Activated naive CD4-positive, alpha-beta T cell (primary cell): ENCODE measurements around the gene FGF21.

Experiments used
- DNase-seq, 4 experiments: peaks; one replicate each; lab custom pipeline; 2025; lab: John Stamatoyannopoulos, UW

The FGF21 gene

DNA sequence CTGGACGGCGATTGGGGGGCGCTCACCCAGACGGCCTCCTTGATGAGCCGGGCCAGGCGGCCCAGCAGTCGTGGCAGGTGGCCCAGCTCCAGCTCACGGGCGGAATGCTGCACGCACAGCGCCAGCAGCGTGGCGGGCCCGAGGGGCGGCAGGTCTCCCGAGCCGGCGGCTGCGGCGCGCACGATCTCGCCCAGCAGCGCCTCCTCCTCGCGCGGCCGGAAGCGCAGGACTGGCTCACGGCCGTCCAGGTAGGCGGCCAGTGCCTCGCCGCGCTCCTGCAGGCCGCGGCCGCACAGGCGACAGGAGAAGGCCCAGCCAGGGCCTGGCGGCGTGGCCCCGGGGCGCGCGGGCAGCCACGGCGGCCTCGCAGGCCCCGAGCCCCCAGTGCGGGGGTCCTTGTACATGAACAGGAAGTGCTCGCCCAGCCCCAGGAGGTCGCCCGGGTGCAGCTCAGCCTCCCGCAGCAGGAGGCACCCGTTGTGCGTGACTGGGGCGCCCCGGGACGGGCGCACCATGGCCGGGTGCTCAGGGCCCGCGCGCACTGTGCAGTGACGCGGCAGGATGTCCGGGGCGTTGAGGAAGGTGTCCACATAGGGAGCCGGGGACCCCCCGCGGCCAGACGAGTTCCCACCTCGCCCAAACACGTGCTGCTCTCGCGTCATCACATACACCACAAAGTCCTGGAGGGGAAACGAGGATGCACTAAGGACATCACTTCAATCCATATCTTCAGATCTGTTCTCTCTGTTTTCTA lies 26.2 kb upstream of the FGF21 start:
- DNase-seq, result no peak

DNA sequence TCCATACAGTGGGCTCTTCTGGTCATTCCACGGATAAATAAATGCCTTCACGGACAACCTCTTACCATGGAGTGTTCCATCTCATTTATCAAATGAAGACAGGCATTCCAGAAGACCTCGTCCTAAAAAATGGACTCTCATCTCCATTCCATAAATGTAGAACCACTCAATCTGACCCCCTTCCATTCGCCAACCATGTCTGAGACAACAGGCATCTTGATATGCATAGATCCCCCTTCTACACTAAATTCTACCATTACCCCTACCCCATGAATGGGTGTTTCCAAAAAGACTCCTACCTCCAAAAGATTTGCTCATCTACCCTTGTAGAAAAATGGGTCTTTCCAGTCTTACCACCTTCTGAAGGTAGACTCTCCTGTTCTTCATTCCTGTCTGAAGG lies 23.9 kb upstream of the FGF21 start:
- no peak for DNase-seq

DNA sequence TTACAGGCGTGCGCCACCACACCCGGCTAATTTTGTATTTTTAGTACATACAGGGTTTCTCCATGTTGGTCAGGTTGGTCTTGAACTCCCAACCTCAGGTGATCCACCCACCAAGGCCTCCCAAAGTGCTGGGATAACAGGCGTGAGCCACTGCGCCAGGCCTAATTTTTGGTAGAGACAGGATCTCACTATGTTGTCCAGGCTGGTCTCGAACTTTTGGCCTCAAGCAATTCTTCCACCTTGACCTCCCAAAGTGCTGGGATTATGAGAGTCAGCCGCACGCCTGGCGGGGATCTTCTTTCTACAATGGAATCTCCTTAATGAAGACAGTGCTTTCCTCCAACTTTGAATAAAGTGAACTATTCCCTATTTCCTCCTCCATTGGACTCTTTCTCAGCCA lies 20.7 kb upstream of the FGF21 start:
- DNase-seq, result no peak

DNA sequence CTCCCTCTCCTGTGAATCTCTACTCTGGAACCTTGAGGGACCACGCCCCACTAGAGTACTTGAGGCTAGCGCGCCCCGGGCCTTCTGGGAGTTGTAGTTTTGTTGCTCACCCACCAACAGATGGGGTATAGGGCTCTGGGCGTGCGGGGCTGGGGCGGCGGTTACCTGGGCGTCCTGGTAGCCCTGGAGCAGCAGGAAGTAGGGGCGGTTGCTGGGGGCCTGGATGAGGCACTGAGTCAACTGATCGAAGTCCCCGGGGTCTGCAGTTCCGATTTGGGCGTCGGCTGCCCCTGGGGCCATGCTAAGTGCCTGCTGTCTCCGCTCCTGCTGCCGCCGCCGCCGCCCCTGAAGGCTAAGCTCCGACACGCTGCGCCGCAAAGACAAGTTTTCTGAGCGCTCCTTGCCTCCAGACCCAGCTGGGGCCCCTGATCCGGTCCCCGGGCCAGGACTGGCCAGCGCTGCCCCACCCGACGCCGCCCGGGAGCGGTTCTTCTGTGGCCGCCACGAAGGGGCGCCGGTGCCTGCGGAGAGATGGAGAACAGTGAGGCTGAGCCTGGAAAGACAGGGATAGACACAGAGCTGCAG lies 20.2 kb upstream of the FGF21 start:
- DNase-seq, result no peak

DNA sequence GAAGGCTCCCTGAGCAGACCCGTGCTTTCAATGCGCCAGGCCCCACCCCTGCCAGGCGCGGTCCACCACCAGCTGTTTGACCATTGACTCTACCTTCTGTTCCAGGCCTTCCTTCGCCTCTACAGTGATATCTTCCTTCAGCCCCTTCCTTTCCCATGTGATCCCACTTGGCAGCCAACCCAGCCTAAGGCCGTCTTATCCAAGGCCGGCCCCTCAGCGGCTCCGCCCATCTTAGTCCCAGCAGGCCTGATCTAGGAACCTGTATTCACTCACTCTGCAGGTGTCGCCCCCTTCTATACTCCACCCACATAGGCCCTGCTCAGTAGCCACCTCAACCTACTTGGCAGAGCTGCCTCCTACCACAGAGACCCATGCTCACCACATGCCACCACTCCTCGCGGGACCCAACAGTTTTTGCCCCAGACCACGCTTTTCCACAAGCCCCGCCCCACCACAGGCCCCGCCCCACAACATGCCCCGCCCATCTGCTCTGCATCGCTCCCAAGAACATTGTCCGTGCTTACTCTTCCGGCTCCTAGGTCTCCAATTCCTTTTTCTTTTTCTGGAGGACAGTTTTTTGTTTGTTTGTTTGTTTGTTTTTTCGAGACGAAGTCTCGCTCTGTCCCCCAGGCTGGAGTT lies 17.8 kb upstream of the FGF21 start:
- DNase-seq, result no peak

DNA sequence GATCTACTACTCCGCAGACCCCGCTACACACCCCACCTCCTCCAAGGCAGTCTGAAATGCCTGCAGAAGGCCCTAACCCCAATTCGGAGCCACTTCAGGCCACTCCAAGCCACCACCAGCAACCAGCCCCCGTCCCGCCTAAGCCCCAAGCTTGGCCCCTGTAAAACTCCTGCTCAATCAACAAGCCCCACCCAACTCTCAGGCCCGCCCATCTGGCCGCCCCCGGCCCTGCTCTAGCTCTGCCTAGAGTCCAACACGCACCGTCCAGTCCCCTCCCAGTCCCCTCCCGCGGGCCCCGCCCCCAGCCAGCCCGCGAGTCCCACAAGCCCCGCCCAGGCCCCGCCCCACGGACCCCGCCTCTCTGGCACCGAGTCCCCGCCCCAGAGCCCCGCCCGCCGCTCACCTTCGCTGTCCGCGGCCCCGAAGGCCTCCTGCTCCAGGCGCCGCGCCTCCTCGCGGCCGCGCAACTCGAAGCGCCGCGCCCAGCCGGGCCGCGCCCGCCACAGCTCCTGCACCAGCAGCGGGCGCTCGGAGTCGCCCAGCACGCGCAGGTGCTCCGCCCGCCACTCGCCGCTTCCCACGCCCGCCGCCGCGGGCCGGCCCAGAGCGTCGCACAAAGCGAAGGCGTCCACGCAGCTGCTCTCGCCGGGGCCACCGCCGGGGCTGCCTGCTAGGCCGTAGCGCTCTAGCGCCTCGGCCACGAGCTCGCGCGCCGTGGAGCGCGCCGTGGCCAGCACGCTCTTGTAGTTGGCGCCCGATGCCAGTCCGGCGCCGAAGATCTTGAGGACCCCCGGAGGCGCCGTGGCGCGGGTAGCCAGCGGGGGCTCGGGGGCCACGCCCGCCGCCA lies 16.5 kb upstream of the FGF21 start:
- peak; percentile 68 to 91 (median 87) for DNase-seq

DNA sequence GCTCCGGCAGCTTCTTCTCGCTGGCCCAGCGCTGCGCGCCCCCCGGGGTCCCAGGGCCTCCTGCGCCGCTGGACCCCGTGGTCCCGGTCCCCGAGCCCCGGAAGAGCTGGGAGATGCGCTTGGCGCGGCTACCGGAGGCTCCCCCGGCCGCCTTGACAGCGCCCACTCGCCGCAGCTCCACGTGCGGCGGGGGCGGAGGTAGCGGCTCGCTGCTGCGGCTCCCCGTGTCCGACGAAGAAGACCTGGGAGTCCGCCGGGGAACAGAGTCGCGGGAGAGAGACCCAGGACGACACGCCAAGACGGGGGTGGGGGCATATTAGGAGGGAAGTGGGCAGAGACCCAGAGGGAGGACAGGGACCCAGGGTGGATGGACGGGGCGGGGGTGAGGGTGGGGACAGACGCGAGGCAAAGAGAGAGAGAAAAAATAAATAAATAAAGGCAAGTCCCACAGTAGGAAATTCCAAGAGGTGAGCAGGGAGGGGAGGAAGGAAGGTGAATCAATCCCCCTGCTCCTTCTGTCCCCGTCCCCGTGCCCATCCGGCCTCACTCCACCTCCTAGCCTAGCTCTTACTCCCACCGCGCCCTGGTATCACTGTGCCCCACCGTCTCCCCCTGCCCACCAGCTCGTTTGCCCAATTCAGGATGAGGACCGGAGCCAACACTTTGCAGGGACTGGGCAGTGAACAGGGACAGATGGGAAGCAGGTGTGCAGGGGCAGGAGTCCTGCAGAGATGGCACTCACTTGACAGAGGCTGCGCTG lies 15.7 kb upstream of the FGF21 start:
- DNase-seq, result no peak

DNA sequence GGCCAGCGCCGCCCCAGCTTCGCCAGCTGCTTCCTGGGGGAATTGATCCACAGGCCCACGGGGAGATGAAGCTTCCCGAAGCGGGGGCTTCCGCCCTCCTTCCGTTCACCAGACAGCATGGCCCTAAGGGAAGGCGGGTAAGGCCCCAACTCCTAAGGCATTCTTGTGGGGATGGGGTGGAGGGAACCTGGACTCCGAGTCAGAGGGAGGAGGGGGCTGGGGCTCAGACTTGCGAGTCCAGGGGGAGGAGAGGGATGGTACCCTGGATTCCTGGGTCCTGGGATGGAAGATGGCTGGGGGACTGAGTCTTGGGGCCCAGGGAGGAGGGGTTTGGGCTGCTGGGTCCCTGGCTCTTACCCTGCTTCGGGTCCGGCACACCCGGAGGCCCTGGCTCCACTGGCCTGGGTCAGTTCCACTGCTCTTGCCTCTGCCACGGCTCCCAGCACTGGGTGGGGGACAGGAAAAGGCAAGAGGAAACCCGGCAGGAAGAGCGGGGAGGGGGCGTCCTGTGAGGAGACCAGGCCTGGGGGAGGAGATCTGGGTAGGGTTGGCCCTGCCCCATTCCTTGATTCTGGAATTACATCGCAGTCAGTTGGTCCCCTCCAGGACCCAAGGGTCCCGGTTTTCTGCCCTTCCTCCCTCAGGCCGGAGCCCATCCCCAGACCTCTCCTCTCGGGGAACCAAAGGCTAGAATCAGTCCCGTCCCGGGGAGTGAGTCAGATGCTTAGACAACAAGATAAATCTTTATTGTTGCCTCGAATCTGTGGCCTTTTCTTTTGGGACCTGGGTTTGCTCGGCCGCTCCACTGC lies 15.0 kb upstream of the FGF21 start, which contains the start of gene RASIP1:
Gene RASIP1 (minus strand): TSS at position 447 of the 809 bp plus-strand sequence. CDS start 328 bp downstream, at position 119.
- no peak for DNase-seq

DNA sequence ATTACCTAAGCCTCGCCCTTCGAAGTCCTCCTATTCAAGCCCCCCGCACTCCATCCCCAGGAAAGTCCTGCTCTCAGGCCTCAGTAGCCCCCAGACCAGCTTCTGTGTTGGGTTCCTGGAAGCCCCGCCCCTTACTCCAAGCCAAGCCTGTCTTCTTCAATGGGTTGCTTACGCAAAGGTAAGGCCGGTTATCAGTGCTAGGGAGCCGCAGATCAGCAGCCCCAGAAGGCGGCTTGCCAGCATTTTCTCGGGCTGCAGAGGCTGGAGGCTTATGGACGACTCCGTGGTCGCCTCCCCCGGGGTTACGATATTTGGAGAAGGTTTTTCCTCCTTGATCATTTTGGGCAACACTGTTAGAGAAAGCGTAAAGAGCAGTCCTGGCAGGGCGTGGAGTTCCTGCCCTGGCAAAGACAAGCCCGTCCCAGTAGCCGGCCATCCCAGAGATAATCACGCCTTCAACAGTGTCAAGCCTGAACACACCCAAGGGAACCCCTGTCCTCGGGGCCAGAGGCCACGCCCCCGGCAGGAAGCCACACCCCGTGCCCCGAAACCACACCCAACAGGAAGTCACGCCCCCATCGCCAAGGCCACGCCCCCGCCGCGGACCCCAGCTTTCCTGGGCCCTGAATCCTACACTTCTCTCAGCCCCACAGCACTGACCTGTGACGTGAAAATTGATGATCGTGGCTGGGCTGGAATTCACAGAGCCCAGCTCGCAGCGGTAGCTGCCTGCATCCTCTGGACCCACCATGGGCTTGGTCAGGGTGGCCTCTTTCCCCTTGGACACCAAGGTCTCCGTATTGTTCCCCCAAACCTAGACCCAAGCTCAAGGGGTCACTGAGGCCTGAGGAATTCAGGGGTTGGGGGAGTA lies 14.0 kb upstream of the FGF21 start:
- no peak for DNase-seq

DNA sequence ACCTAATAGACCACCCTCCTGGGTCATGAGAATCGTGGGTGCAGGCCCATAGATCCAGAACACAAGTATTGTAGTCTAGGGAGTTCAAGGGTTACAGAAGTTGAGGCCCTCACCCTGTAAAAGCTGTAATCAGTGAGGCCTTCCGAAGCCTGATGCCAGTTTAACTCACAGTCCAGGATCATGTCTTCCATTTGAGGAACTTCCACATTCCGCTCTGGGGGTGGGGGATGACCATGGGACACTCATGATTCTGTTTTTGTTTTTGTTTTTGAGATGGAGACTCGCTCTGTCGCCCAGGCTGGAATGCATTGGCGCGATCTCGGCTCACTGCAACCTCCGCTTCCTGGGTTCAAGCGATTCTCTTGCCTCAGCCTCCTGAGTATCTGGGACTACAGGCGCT lies 13.2 kb upstream of the FGF21 start:
- DNase-seq, result no peak

DNA sequence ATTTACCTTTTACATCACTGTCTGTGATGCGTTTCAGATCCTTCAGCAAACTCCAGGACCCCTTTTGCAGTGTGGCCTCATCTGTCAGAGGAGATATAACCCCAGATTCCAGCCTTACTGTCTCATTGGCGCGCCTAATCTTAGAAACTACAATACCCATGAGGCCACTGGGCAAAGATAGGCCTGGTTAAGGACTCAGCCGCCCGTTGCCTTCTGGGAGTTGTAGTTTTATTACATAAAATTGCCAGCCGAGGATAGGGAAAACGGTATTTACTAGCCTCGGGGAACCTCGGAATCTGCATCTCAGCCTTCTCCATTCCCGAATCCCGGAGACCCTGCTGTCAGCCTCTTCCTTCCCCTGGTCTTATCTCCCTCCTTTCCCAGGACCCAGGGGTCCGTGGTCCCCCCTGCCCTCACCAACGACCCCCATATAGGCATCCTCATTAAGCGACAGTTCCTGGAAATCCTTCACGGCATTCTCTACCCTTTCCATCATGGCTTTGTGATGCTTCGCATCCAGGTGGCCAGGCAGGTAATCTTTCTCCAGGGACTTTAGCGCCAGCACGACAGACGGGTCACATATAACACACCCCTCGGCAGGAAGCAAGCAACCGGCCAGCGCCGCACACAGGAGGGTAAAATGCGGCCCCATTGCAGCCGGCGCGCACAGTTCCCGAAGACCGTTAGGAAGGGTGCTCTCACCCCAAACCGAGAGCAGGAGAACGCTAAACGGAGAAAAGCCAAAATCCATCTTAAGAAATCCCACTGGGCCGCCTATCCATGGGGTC lies 9.9 kb upstream of the FGF21 start:
- DNase-seq, result peak in 1 of 4 experiments; percentile 14

DNA sequence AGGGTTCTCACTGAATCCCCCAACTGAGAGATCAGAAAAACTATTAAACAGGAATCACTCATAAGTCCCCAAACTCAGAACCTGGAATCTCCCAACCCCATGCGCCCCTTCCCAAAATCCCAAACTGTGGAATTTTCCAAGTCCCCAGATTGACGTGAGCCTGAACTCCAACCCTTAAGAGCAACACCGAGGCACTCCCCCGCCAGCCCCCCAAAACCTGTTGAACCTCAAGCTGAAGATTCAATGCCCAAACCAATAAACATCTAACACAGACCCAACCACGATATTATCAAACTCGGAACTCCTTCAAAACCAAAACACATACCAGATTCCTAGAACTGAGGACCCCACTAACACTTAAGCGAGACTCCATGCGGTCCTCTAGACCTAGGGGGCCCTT lies 9.2 kb upstream of the FGF21 start:
- DNase-seq, result no peak

DNA sequence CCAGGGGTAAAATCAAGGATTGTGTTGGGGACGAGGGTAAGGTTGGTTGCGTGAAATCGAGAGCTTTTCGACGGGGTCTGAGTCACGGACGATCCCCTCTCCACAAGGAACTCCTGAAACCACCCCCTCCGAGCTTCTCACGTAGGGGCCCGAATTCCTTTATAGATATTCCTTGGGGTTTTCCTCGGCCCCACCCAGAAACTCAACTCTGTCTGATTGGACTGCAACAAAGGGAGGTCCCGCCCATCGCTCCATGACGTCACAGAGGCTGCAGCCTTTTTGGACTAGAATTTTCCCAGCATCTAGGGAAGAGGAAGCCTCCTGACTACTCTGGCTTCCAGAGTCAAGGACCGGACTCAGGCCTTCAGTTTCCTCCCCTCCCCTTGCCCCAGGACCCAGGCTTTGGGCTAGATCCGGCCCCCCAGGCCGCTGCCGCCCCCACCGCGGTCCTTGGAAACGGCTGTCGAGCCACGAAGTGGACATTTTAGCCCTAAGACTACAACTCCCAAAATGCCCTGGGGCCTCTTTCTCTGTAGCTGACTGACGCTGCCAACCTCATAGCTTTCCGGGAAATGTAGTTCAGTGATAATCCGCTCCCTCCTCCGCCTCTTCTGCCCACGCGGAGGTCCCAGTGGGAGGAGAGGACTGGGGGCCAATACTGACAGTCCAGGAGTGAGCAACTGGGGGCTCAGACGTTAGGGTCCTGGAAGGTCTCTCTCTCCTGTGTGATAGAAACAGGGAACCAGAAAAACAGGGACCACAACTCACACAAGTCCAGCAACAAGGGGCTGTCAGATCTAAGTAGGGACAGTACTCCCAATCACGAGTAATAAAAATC lies 8.4 kb upstream of the FGF21 start, which contains the start of gene IZUMO1:
Gene IZUMO1 (minus strand): TSS at position 172 of the 838 bp plus-strand sequence. CDS start 1,050 bp downstream, outside the sequence.
- DNase-seq, result no peak

DNA sequence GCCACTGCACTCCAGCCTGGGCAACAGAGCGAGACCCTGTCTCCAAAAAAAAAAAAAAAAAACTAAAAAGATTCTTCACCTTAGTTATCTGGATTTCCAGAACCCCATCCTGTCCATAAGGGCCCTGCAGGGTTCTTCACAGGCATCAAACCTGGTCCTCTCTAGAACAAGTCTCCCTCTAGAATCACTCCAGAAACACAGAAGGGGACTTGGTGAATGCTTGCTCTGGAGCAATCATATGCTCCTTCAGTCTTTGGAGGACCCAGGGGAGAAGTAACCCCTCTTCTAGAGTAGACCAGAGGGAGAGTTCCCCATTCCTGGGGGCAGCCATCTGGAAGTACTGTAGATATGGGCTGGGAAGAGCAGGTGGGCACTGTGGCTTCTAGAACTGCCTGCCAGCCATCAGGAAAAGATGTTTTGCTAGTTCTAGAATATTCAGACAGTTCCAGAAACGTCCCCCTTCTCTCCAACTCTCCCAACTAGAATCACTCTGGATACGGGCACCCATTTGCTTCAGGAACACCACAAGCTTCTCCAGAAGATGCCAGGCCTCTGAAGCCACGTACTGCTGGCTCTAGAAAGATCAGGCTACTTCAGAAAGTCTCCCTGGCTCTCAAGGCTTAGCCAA lies 5.6 kb upstream of the FGF21 start:
- DNase-seq, result no peak

DNA sequence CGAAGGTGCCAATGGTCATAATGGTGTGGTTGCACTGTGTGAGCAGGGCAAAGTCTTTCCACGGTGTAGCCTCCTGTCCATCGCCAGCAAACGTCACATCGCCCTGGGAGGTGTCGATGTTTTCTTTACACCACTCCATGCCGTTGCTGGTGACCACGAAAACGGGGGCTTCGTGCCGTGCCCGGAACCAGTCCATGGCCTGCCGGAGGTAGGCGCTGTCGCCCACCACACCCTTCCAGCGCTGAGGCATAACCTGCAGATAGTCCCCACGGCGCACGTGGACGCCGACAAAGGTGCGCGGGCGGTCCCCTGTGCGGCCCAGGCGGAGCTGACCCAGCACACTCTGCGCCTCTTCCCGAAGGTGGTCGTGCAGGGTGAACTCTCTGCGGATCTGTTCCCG lies 5.0 kb upstream of the FGF21 start:
- no peak for DNase-seq

DNA sequence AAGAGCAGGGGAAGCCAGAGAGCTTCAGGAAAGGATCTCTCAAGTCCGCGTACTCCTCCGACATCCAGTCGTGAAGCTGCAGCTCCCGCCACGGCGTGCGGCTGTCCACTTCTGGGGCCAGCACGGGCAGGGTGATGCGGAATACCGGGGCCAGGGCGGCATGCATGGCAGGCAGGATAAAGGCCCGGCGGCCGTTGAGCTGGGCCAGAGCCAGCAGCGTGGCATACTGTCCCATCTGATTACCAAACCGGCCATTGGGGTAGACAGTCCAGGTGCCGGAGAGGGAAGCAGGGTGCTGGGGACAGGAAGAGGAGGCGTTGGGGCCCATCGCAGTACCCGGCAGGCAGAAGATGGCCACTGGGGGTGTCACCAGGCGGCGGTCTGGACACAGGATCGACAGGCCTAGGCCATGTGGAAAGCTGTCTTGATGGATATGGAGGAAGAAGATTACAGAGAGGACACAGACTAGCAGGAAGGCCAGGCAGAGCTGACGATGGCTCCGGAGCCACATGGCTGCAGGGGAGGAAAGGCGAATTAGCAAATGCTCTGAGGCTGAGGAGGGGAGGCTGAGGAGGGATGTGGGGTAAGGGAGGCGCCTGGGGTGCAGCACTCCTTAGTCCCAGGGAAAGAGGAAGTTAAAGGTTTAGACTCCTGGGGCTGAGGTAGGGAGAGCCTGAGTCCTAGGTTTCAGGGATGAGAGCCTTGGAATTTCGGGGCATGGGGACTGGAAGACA lies 4.4 kb upstream of the FGF21 start:
- DNase-seq, result no peak
